HG03159 (cell line): Measurements from ENCODE around the gene PLEKHA6.

ENCODE experiments used
- ATAC-seq: cut with Tn5 transposase; IDR thresholded peaks from one replicate; pipeline ENCODE4 v1.9.1; 2021; ENCODE audit warnings: mild to moderate bottlenecking, moderate library complexity; ENCODE audit not compliant: unreplicated experiment

PLEKHA6 gene

GRCh38 chr1:204286831-204287421 is 72.8 kb downstream of the PLEKHA6 start:
- ATAC-seq: no peak

GRCh38 chr1:204286315-204286714 is 73.4 kb downstream of the PLEKHA6 start:
- no peak for ATAC-seq

- no peak for ATAC-seq
These were observed 74.1 kb downstream of the PLEKHA6 start for GRCh38 chr1:204285436-204286305.

GRCh38 chr1:204284929-204285328 is 74.8 kb downstream of the PLEKHA6 start:
- no peak for ATAC-seq

GRCh38 chr1:204283711-204284651 is 75.7 kb downstream of the PLEKHA6 start:
- ATAC-seq: no peak

- no peak for ATAC-seq
These were observed 76.9 kb downstream of the PLEKHA6 start for GRCh38 chr1:204282761-204283221.

GRCh38 chr1:204280099-204280961 is 79.4 kb downstream of the PLEKHA6 start:
- no peak for ATAC-seq

- ATAC-seq: no peak
These were observed 80.8 kb downstream of the PLEKHA6 start for GRCh38 chr1:204278958-204279357.

GRCh38 chr1:204278251-204278650 is 81.5 kb downstream of the PLEKHA6 start:
- ATAC-seq: no peak

GRCh38 chr1:204277563-204278219 is 82.0 kb downstream of the PLEKHA6 start:
- no peak for ATAC-seq

GRCh38 chr1:204275695-204276370 is 83.9 kb downstream of the PLEKHA6 start:
- no peak for ATAC-seq

- no peak for ATAC-seq
These were observed 85.3 kb downstream of the PLEKHA6 start for GRCh38 chr1:204274446-204274845.

- no peak for ATAC-seq
These were observed 87.2 kb downstream of the PLEKHA6 start for GRCh38 chr1:204272505-204272904.

- ATAC-seq: no peak
These were observed 87.8 kb downstream of the PLEKHA6 start for GRCh38 chr1:204271970-204272369.

- no peak for ATAC-seq
These were observed 91.6 kb downstream of the PLEKHA6 start for GRCh38 chr1:204268101-204268500.

GRCh38 chr1:204267191-204267601 is 92.5 kb downstream of the PLEKHA6 start:
- no peak for ATAC-seq

- ATAC-seq: no peak
These were observed 93.2 kb downstream of the PLEKHA6 start for GRCh38 chr1:204266504-204267034.

GRCh38 chr1:204265665-204266064 is 94.1 kb downstream of the PLEKHA6 start:
- no peak for ATAC-seq

- no peak for ATAC-seq
These were observed 94.9 kb downstream of the PLEKHA6 start for GRCh38 chr1:204264805-204265204.
